Measurements from ENCODE around the gene TM9SF2. TPM values are rescaled to one million over a fixed set of nuclear protein-coding genes. Genes with fewer than 3 reads are reported as not detected.

The TM9SF2 gene
- total and polyA plus RNA-seq, 9 of the 15 experiments (the other 6 are each of a cell fraction or from before 2014, with no cell fraction given) = 23.3 to 83.2 (median 55.1) TPM

DNA sequence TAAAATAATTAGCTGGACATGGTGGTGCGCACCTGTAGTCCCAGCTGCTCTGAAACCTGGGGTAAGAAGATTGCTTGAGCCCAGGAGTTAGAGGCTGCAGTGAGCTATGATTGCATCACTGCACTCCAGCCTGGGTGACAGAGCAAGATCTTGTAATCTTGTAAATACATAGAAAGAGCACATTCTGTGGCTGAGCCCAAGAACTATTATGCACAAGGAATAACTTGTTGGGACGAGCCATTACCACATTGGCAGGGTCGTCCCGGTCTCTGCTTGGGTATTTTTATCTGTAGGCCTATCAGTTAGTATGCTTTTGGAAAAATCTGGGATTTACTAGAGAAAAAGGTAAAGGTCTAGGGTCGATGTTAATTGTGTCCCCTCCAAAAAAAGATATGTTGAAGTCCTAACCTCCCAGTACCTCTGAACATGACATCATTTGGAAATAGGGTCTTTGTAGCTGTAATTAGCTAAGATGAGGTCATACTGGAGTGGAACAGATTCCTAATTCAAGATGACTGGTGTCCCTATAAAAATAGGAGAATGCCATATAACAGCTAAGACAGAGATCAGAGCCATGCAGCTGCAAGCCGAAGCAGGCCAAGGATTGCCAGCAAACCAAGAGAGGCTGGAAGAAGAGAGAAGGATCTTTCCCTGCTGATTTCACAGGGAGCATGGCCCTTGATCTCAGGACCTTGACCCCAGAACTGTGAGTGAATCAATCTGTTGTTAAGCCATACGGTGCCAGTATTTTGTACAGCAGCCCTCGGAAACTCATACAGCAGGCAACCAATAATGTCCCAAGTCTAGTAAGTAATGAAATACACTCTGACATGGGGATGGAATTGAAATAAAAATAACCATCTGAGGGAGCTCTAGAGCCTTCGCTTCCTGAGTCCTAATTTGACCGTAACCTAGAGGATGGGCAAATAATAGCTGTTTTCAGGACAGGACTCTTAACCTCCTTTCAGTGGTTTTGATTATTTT, 77.0 kb downstream of the TM9SF2 start:
- no peaks in the 10 kb centered on the region for H3K79me2 ChIP-seq (ENCODE audit: control insufficient read depth, insufficient read depth, low read length)
- H3K9me1 ChIP-seq (ENCODE audit: control insufficient read depth, insufficient read depth, low read length) = no peaks in the 10 kb centered on the region
- no peak overlapping the region for H3K4me2 ChIP-seq (ENCODE audit: insufficient read depth, low read length)
- H3K27me3 ChIP-seq (ENCODE audit: control insufficient read depth in 2 of 2, insufficient read depth in 2 of 2, low read length in 2 of 2) = no peaks in the 10 kb centered on the region
- peak; percentile 79 for ATAC-seq
- H2AFZ ChIP-seq (ENCODE audit: low read depth, low read length) = no peak overlapping the region
- peaks cover 0 to 3% of the 10 kb centered on the region in 2 experiments; a peak in 2 of 5 replicates for H3K4me1 ChIP-seq (replicated peaks in 1 of 2; ENCODE audit: control insufficient read depth in 2 of 2, insufficient read depth in 2 of 2, low read length in 2 of 2)
- FAIRE-seq = no peak
- DNase-seq (ENCODE audit: extremely low read depth in 1 of 4, low spot score in 3 of 4) = peak in 2 of 4 experiments; percentile 13
- no peak overlapping the region for H3K4me3 ChIP-seq
- H4K20me1 ChIP-seq (replicated peaks; ENCODE audit: control insufficient read depth, insufficient read depth, low read length) = no peaks in the 10 kb centered on the region
- H3K9ac ChIP-seq (ENCODE audit: insufficient read depth in 1 of 2, low read depth in 2 of 2, low read length in 2 of 2) = no peak overlapping the region
- intact Hi-C loops (cut with micrococcal nuclease) = no loop called here
- POLR2A ChIA-PET = interaction anchor here (0.6 to 1.5 kb wide), 5 partner anchors 15 to 532 kb away, joined by 3 to 5 read pairs (median 4); no protein-coding TSS in a partner anchor
- no peak overlapping the region for H3K27ac ChIP-seq (ENCODE audit: extremely low read depth, low read depth, low read length)
- in situ Hi-C loops (cut with MboI) = no loop called here
- CTCF ChIA-PET (ENCODE audit: low intra/inter-chr PET ratio) = interaction anchor here (0.5 to 0.7 kb wide), 2 partner anchors 35 to 677 kb away, joined by 3 read pairs; no protein-coding TSS in a partner anchor
- 25% methylated on average over 10 of the region's 10 CpGs for WGBS (ENCODE audit: insufficient coverage, low coverage, missing lambda C conversion rate)
- BruUV-seq (replicated peaks) = no TSS peak
- H3K36me3 ChIP-seq (ENCODE audit: control insufficient read depth, insufficient read depth, low read length) = no peaks in the 10 kb centered on the region
- H3K9me3 ChIP-seq (replicated peaks; ENCODE audit: control insufficient read depth, insufficient read depth, low read depth, low read length) = no peaks in the 10 kb centered on the region
- TF ChIP-seq PHB2 (IDR thresholded peaks at IDR 0.05; ENCODE audit: low read depth) = no peak
- TF ChIP-seq ETS2 (tag; IDR thresholded peaks at IDR 0.05; ENCODE audit: borderline replicate concordance, poor library complexity, severe bottlenecking) = no peak
- TF ChIP-seq RCOR1 (IDR thresholded peaks at IDR 0.05; ENCODE audit: borderline replicate concordance in 1 of 2, low read depth in 2 of 2, low read length in 2 of 2) = no peak
- TF ChIP-seq, protein P1, sequence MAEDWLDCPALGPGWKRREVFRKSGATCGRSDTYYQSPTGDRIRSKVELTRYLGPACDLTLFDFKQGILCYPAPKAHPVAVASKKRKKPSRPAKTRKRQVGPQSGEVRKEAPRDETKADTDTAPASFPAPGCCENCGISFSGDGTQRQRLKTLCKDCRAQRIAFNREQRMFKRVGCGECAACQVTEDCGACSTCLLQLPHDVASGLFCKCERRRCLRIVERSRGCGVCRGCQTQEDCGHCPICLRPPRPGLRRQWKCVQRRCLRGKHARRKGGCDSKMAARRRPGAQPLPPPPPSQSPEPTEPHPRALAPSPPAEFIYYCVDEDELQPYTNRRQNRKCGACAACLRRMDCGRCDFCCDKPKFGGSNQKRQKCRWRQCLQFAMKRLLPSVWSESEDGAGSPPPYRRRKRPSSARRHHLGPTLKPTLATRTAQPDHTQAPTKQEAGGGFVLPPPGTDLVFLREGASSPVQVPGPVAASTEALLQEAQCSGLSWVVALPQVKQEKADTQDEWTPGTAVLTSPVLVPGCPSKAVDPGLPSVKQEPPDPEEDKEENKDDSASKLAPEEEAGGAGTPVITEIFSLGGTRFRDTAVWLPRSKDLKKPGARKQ (CRISPR knock-in tag; IDR thresholded peaks at IDR 0.05) = no peak
- TF ChIP-seq DACH1 (IDR thresholded peaks at IDR 0.05; ENCODE audit: partially characterized antibody) = no peak
- TF ChIP-seq ZNF143 (CRISPR knock-in tag; IDR thresholded peaks at IDR 0.05) = no peak
- no peak for TF ChIP-seq SMC3 (conservative IDR thresholded peaks at IDR 0.05; ENCODE audit: insufficient read depth, low read depth, low read length)
- TF ChIP-seq CBX2 (IDR thresholded peaks at IDR 0.05; ENCODE audit: insufficient read depth, low read length, poor library complexity, severe bottlenecking) = no peak
- TF ChIP-seq TEAD4 (IDR thresholded peaks at IDR 0.05; ENCODE audit: low read length) = peak; percentile 28; the same call in 1 of the 2 replicates
- no peak for TF ChIP-seq TEAD4 (CRISPR knock-in tag; IDR thresholded peaks at IDR 0.05; ENCODE audit: borderline replicate concordance)
- TF ChIP-seq SNAPC5 (CRISPR knock-in tag; IDR thresholded peaks at IDR 0.05) = no peak
- no peak for TF ChIP-seq ZNF79 (CRISPR knock-in tag; IDR thresholded peaks at IDR 0.05; ENCODE audit: low read depth)
- TF ChIP-seq TEAD1 (CRISPR knock-in tag; IDR thresholded peaks at IDR 0.05) = no peak
- TF ChIP-seq CC2D1A (IDR thresholded peaks at IDR 0.05) = no peak
- no peak for TF ChIP-seq TCF15 (CRISPR knock-in tag; IDR thresholded peaks at IDR 0.05)
- TF ChIP-seq ZKSCAN8 (CRISPR knock-in tag; IDR thresholded peaks at IDR 0.05) = no peak
- no peak for TF ChIP-seq MYBL2 (IDR thresholded peaks at IDR 0.05; ENCODE audit: low read depth)
- TF ChIP-seq MYBL2 (CRISPR knock-in tag; IDR thresholded peaks at IDR 0.05; ENCODE audit: borderline replicate concordance) = no peak
- TF ChIP-seq CEBPB (tag; IDR thresholded peaks at IDR 0.05) = peak; percentile 94
- no peak for TF ChIP-seq TCFL5 (CRISPR knock-in tag; conservative IDR thresholded peaks at IDR 0.05)
